ENCODE data around the gene ARID3C.

ARID3C gene
- 0.05 to 0.13 reads per million in 2 donors for total RNA-seq

- peak; percentile 24 for DNase-seq
Measured at GRCh38 chr9:34628656-34629490, at the start of gene ARID3C. Gene ARID3C, minus strand, starts transcription at chr9:34629066. Its CDS starts 1,052 bp downstream, at chr9:34628014.

GRCh38 chr9:34675869-34676268 is 47.0 kb upstream of the ARID3C start:
- DNase-seq: no peak

GRCh38 chr9:34675048-34675714 is 46.3 kb upstream of the ARID3C start:
- no peak for DNase-seq

GRCh38 chr9:34674440-34674839 is 45.6 kb upstream of the ARID3C start:
- DNase-seq: no peak

GRCh38 chr9:34671307-34671706 is 42.4 kb upstream of the ARID3C start:
- DNase-seq: no peak

GRCh38 chr9:34669809-34670562 is 41.1 kb upstream of the ARID3C start:
- no peak for DNase-seq

GRCh38 chr9:34665381-34666250 is 36.8 kb upstream of the ARID3C start:
- DNase-seq: peak; percentile 80

- no peak for DNase-seq
Measured at GRCh38 chr9:34665067-34665380, 36.2 kb upstream of the ARID3C start.

GRCh38 chr9:34664281-34665066 is 35.6 kb upstream of the ARID3C start:
- DNase-seq: no peak

GRCh38 chr9:34663303-34663605 is 34.4 kb upstream of the ARID3C start:
- DNase-seq: no peak

GRCh38 chr9:34662526-34663302 is 33.8 kb upstream of the ARID3C start, which contains the start of gene CCL27:
Gene CCL27, minus strand, starts transcription at chr9:34662657. Its CDS starts 24 bp downstream, at chr9:34662633.
- DNase-seq: no peak

- DNase-seq: no peak
Measured at GRCh38 chr9:34659592-34660253, 30.9 kb upstream of the ARID3C start.

GRCh38 chr9:34658461-34658860 is 29.6 kb upstream of the ARID3C start:
- no peak for DNase-seq

- DNase-seq: no peak
Measured at GRCh38 chr9:34656992-34657391, 28.1 kb upstream of the ARID3C start.

- no peak for DNase-seq
Measured at GRCh38 chr9:34655394-34655793, 26.5 kb upstream of the ARID3C start.

- DNase-seq: no peak
Measured at GRCh38 chr9:34654323-34655051, 25.6 kb upstream of the ARID3C start.

GRCh38 chr9:34653151-34654072 is 24.5 kb upstream of the ARID3C start:
- DNase-seq: no peak

- no peak for DNase-seq
Measured at GRCh38 chr9:34652602-34653000, 23.7 kb upstream of the ARID3C start.

Data from activated gamma-delta T cell (primary cell).